H1 (cell line): ENCODE results near the gene YIPF6. TPM values are rescaled to one million over a fixed set of nuclear protein-coding genes. Genes with fewer than 3 reads are reported as not detected.

Experiments
- CHD7 ChIP-seq: fragments of 300-600 bp; sonication (generic); IDR thresholded peaks from 2 replicates; pipeline ENCODE4 v1.7.1; 2012; ENCODE audit warnings: low read length, moderate library complexity, mild to moderate bottlenecking, inconsistent platforms; ENCODE audit not compliant: insufficient replicate concordance
- EP300 ChIP-seq, 2 experiments: IDR thresholded peaks; 1 replicate in 1 of 2; 2 replicates in 1 of 2; pipeline ENCODE4 v1.6.1; 2011 to 2012; ENCODE audit warnings: low read depth in 2 of 2, low read length in 2 of 2, mild to moderate bottlenecking in 2 of 2, borderline replicate concordance in 1 of 2, inconsistent platforms in 1 of 2, moderate library complexity in 1 of 2
- JUND ChIP-seq: IDR thresholded peaks from 2 replicates; pipeline ENCODE4 v1.6.1; 2011; ENCODE audit warnings: mild to moderate bottlenecking, improper control_type of control experiment, low read length
- RAD21 ChIP-seq, 2 experiments: IDR thresholded peaks in 1 of 2; conservative IDR thresholded peaks in 1 of 2; 2 replicates each; pipeline ENCODE4 v1.6.1; 2011; ENCODE audit warnings: low read depth in 2 of 2, low read length in 2 of 2, improper control_type of control experiment in 1 of 2, inconsistent platforms in 1 of 2, mild to moderate bottlenecking in 1 of 2, moderate library complexity in 1 of 2
- RBBP5 ChIP-seq: IDR thresholded peaks from 2 replicates; pipeline ENCODE4 v1.7.1; 2012; ENCODE audit warnings: low read depth, mild to moderate bottlenecking, inconsistent platforms, low read length, moderate library complexity, borderline replicate concordance
- SP4 ChIP-seq: IDR thresholded peaks from 2 replicates; pipeline ENCODE4 v1.6.1; 2012; ENCODE audit warnings: low read length, inconsistent platforms
- SUZ12 ChIP-seq: fragments of 200-600 bp; sonication (generic); IDR thresholded peaks from 2 replicates; pipeline ENCODE4 v1.6.1; 2012; ENCODE audit warnings: mild to moderate bottlenecking, inconsistent platforms, low read length, moderate library complexity, mixed read lengths
- polyA plus RNA-seq, 7 experiments: library from polyadenylated mRNA; depleted of rRNA in 3 of 7; stranded (reverse) in 5 of 7; unstranded in 2 of 7; fragments of >200 nt in 5 of 7; fragments of 200-250 nt in 2 of 7; gene quantifications; 1 replicate in 5 of 7; 2 replicates in 1 of 7; 4 replicates in 1 of 7; pipeline versions ENCODE4 v1.2.1 to v1.2.3, GENCODE V29; 2011 to 2013; ENCODE audit warnings: missing spikeins in 2 of 7, mixed read lengths in 2 of 7
- total RNA-seq: library from RNA; stranded (reverse); fragmentation: NEBNext Ultra II Directional; extraction: Animal tissue kit (Norgen Biotek cat#: 25700); gene quantifications from 2 replicates; pipeline ENCODE4 v1.2.1, GENCODE V29; 2021

The YIPF6 gene
- total and polyA plus RNA-seq, 2 of the 8 experiments (the other 6 are each of a cell fraction or from before 2014, with no cell fraction given): 16.9 to 34.1 TPM

- no peak for TF ChIP-seq CHD7
- TF ChIP-seq SP4: no peak
- no peak for TF ChIP-seq RBBP5
- TF ChIP-seq EP300 (IDR thresholded peaks at IDR 0.05; ENCODE audit: borderline replicate concordance in 1 of 2, low read depth in 2 of 2, low read length in 2 of 2): no peak
- TF ChIP-seq JUND: no peak
- no peak for TF ChIP-seq SUZ12
- no peak for TF ChIP-seq RAD21 (IDR thresholded peaks at IDR 0.05 in 1 of 2, conservative IDR thresholded peaks at IDR 0.05 in 1 of 2; ENCODE audit: low read depth in 2 of 2, low read length in 2 of 2)
These were observed 44.2 kb upstream of the YIPF6 start (continued) for GRCh38 chrX:68454476-68455150.
